PC-9 (cell line): Measurements from ENCODE around the gene MAP1LC3B2.

Source experiments
- EZH2 ChIP-seq: fragments of 200-600 bp; sonication (generic); IDR thresholded peaks from 2 replicates; pipeline ENCODE4 v1.8.0; 2017; ENCODE audit warnings: antibody characterized with exemption, low read depth
- TF ChIP-seq, protein P1 (sequence below): fragments of 200-600 bp; sonication (generic); conservative IDR thresholded peaks from 2 replicates; pipeline ENCODE4 v1.6.1; 2017; ENCODE audit warnings: mixed run types, antibody characterized with exemption, mild to moderate bottlenecking, moderate library complexity

DNA sequence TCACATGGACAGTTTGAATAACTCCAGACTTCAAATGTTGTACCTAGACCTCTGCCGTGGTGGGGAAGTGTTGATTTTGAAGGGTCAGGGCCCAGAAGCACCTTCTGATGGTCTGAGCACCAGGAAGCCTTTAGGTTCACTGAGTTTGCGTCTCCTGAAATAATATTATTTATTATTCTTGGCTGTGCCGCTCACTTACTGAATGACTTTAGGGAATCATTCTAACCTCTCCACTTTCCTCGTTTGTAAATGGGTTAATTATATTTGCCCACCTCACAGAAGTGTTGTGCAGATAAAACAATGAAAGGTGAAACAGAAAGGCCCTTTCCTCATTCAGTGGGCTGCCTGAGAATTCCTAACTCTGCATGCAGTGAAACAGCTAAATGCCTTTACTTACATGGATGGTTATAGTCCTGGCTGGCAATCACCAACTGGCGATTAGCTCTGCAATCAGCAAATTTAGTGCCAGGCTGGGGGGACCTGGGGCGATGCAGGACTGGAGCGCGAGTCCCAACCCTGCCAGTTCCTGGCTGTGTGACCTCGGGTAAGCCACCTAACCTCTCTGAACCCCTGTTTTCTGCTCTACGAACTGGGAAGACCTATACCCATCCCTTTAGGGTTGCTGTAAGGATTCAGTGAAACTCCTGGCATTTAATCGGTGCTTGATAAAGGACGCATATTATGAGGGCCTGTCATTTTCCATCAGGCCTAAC lies 57.5 kb downstream of the MAP1LC3B2 start:
- TF ChIP-seq, protein P1, sequence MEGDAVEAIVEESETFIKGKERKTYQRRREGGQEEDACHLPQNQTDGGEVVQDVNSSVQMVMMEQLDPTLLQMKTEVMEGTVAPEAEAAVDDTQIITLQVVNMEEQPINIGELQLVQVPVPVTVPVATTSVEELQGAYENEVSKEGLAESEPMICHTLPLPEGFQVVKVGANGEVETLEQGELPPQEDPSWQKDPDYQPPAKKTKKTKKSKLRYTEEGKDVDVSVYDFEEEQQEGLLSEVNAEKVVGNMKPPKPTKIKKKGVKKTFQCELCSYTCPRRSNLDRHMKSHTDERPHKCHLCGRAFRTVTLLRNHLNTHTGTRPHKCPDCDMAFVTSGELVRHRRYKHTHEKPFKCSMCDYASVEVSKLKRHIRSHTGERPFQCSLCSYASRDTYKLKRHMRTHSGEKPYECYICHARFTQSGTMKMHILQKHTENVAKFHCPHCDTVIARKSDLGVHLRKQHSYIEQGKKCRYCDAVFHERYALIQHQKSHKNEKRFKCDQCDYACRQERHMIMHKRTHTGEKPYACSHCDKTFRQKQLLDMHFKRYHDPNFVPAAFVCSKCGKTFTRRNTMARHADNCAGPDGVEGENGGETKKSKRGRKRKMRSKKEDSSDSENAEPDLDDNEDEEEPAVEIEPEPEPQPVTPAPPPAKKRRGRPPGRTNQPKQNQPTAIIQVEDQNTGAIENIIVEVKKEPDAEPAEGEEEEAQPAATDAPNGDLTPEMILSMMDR = no peak
- no peak for TF ChIP-seq EZH2
